Neural progenitor cell (in vitro differentiated cells): ENCODE data around the gene CYP4F12.
"Not testable (repeated sequence)": the region's sequence is repeated elsewhere in the genome, so short reads cannot be mapped to it uniquely, and the experiment has no call there.

Experiments
- CTCF ChIP-seq: fragments of 200-600 bp; sonication (generic); IDR thresholded peaks from 2 replicates; pipeline ENCODE4 v1.5.1; 2017; ENCODE audit warnings: antibody characterized with exemption, mild to moderate bottlenecking
- EZH2 ChIP-seq: fragments of 200-600 bp; sonication (generic); IDR thresholded peaks from 2 replicates; pipeline ENCODE4 v1.6.1; 2017; ENCODE audit warnings: antibody characterized with exemption, mild to moderate bottlenecking, moderate library complexity
- EZH2phosphoT487 ChIP-seq: fragments of 200-600 bp; sonication (generic); IDR thresholded peaks from 2 replicates; pipeline ENCODE4 v1.6.1; 2017; ENCODE audit warnings: antibody characterized with exemption

- not testable (repeated sequence) for TF ChIP-seq CTCF, EZH2, EZH2phosphoT487
Measured at GRCh38 chr19:15650123-15650522, 22.8 kb upstream of the CYP4F12 start.
